ENCODE measurements around the gene RAMACL.

Gene RAMACL

DNA sequence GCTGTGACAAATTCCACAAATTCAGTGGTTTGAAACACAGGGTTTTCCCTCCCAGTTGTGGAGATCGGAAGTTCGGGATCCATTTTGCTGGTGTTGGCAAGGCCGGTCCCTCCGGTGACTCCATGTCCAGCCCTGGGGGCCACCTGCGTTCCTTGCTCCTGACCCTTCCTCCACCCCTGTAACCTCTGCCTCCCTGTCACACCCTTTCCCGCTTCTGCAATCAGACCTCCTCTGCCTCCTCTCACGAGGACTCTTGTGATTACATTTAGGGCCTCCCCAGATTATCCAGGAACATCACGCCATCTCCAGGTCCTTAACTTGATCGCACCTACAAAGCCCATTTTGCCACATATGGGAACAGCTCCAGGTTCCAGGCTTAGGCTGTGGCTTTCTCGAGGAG lies 28.1 kb upstream of the RAMACL start:
- H3K9me3 ChIP-seq = no peaks in the 10 kb centered on the region
- TF ChIP-seq, protein P1, sequence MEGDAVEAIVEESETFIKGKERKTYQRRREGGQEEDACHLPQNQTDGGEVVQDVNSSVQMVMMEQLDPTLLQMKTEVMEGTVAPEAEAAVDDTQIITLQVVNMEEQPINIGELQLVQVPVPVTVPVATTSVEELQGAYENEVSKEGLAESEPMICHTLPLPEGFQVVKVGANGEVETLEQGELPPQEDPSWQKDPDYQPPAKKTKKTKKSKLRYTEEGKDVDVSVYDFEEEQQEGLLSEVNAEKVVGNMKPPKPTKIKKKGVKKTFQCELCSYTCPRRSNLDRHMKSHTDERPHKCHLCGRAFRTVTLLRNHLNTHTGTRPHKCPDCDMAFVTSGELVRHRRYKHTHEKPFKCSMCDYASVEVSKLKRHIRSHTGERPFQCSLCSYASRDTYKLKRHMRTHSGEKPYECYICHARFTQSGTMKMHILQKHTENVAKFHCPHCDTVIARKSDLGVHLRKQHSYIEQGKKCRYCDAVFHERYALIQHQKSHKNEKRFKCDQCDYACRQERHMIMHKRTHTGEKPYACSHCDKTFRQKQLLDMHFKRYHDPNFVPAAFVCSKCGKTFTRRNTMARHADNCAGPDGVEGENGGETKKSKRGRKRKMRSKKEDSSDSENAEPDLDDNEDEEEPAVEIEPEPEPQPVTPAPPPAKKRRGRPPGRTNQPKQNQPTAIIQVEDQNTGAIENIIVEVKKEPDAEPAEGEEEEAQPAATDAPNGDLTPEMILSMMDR (IDR thresholded peaks at IDR 0.05; ENCODE audit: low read depth, low read length) = no peak

DNA sequence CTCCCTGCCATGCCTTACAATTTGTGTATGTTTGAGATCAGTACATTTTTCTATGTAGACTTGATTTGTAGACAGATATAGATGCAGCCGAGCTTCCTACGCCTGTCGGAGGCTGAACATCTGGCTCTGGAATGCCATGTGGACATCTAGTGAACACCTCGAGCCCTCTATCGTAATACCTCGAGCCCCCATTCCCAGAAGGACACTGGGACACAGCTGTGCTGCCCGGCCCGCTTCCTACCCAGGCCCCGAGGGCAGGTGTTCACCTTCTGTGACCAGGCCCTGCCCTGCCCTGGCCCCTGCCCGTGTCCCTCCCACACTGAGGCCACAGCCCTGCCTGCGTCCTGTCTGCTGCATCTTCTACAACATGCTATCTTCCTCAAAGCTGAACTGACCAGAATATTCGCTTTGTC lies 27.7 kb upstream of the RAMACL start:
- TF ChIP-seq, protein P1 (IDR thresholded peaks at IDR 0.05; ENCODE audit: low read depth, low read length) = no peak
- Histone ChIP-seq H3K4me3 (ENCODE audit: low read depth, low read length) (no peak overlapping the region), H3K36me3 (peaks cover 15% of the 10 kb centered on the region), H3K4me1 (peaks cover 2% of the 10 kb centered on the region), H3K27me3 (no peaks in the 10 kb centered on the region), H3K9me3 (no peaks in the 10 kb centered on the region)
- no peak for DNase-seq

More for the DNA sequence above, 28.1 kb upstream of the RAMACL start:
- no peaks in the 10 kb centered on the region for H3K27me3 ChIP-seq
- H3K4me3 ChIP-seq (ENCODE audit: low read depth, low read length) = no peak overlapping the region
- DNase-seq = no peak
- peaks cover 15% of the 10 kb centered on the region for H3K36me3 ChIP-seq
- H3K4me1 ChIP-seq = peaks cover 6% of the 10 kb centered on the region

DNA sequence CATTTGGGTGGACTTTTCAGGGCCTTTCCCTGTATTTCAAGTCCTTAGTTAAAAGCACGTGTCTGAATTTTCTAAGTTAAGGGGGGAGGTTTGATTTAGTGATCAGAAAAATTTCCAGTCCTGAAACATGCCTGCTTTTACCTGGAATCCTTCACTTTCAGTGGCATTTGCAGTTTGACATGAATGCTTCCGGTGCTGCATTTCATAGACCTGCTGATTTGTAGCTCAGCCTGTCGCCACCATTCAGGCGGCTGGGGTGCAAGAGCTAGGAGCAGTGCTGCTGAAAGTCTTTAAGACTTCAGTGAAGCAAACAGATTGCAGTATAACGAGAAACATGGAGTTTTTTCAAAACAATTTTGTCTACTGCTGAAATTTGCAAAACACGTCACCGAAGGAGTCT lies 26.5 kb upstream of the RAMACL start:
- peaks cover 2% of the 10 kb centered on the region for H3K4me1 ChIP-seq

DNA sequence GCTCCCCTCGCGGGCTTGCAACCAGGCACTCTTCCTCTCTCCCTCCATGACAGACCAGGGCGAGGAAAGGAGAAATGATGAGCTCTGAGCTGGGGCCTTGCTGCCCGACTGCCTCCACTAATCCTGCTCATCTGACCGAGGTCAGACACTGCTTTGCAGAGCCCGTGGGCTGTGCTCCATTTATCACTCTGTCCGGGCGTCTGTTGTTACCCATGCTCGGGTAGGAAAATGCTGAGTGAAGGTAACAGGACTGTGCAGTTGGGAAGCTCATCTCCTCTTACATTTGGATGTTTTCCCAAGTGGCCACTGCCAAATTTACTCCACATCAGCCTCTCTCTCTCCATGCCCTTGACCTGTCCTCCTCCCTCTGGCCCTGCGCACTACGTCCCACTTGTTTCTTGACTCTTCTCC lies 26.0 kb upstream of the RAMACL start:
- TF ChIP-seq, protein P1 (IDR thresholded peaks at IDR 0.05; ENCODE audit: low read depth, low read length) = no peak
- no peak for DNase-seq
- Histone ChIP-seq H3K4me3 (ENCODE audit: low read depth, low read length) (no peak overlapping the region), H3K36me3 (peaks cover 2% of the 10 kb centered on the region), H3K9me3 (no peaks in the 10 kb centered on the region), H3K27me3 (no peaks in the 10 kb centered on the region), H3K4me1 (peaks cover 2% of the 10 kb centered on the region)

More for the DNA sequence above, 26.5 kb upstream of the RAMACL start:
- H3K4me3 ChIP-seq (ENCODE audit: low read depth, low read length) = no peak overlapping the region
- H3K9me3 ChIP-seq = no peaks in the 10 kb centered on the region
- H3K27me3 ChIP-seq = no peaks in the 10 kb centered on the region
- no peak for DNase-seq
- peaks cover 7% of the 10 kb centered on the region for H3K36me3 ChIP-seq
- TF ChIP-seq, protein P1 (IDR thresholded peaks at IDR 0.05; ENCODE audit: low read depth, low read length) = no peak

DNA sequence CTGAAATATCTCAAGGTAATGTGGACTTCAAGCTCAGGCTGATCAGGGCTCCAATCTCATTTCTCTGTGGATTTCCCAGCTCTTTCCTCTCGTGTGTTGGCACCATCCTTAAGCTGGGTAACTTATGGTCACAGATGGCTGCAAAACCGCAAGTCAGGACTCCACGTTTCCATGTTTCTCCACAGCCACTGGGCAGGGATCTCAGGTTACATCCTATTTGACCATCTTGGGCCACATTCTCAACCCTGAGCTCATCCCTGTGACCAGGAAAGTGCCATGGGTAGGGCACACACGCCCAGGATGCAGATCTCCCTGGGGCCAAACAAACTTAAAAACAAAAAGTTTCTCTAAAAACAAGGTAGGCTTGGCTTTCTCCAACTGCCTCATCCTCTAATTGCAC lies 25.2 kb upstream of the RAMACL start:
- H3K4me1 ChIP-seq = peaks cover 2% of the 10 kb centered on the region
- TF ChIP-seq, protein P1 (IDR thresholded peaks at IDR 0.05; ENCODE audit: low read depth, low read length) = no peak
- no peaks in the 10 kb centered on the region for H3K9me3 ChIP-seq
- no peak overlapping the region for H3K4me3 ChIP-seq (ENCODE audit: low read depth, low read length)
- no peaks in the 10 kb centered on the region for H3K36me3 ChIP-seq
- no peaks in the 10 kb centered on the region for H3K27me3 ChIP-seq
- no peak for DNase-seq

DNA sequence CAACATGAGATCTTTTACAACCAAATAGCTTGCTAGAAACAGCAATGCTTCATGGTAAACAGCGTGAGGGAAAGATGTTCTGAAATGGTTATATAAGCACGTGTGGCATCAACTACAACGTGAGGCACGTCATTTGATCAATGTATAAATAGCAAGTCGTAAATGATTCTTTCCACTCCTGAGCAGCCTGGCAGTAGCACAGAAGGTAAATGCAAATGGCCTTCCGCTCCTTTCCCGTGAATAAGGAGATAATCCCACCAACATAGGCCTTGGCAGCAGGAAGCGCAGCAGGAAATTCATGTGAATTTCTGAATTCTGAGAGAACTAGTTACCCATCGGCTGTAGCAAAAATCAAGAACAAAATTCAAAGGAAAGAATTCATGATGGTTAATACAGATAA lies 23.6 kb upstream of the RAMACL start:
- Histone ChIP-seq H3K4me1 (peaks cover 7% of the 10 kb centered on the region), H3K27me3 (no peaks in the 10 kb centered on the region), H3K4me3 (ENCODE audit: low read depth, low read length) (no peak overlapping the region), H3K9me3 (no peaks in the 10 kb centered on the region), H3K36me3 (no peaks in the 10 kb centered on the region)
- DNase-seq = no peak
- TF ChIP-seq, protein P1 (IDR thresholded peaks at IDR 0.05; ENCODE audit: low read depth, low read length) = no peak

All from BE2C (cell line).